HG03066 (cell line): ENCODE results near the gene SEBOX.

ENCODE experiments used
- ATAC-seq: cut with Tn5 transposase; IDR thresholded peaks from one replicate; pipeline ENCODE4 v1.9.1; 2021; ENCODE audit warnings: low read depth; ENCODE audit not compliant: unreplicated experiment

The SEBOX gene, protein sequence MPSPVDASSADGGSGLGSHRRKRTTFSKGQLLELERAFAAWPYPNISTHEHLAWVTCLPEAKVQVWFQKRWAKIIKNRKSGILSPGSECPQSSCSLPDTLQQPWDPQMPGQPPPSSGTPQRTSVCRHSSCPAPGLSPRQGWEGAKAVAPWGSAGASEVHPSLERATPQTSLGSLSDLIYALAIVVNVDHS

DNA sequence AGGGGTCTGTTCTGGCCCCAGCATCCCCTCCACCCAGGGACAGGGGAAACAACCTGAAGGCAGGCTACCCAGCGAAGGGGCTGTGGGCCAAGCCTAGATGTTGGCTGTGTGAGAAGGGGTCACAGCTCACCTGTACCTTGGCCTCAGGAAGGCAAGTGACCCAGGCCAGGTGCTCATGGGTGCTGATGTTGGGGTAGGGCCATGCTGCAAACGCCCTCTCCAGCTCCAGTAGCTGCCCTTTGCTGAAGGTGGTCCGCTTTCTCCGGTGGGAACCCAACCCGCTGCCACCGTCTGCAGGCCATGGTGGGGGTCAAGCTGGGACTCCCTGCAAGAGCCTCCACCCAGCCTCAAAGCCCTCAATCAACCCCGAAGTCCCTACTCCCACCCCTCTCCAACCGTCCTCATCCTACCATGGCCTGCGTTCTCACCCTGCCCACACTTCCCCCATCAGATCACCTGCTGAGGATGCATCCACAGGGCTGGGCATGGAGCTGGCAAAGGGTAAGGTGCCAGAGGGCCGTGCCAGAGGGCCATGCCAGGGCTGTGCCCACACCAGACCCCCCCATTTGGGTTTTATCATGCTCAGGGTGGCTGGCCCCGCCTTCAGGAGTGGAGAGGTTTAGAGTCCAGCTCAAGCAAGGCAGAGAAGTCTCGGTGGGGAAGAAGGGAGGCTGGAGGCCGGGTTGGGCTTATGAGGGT lies at the start of gene SEBOX:
SEBOX (minus strand) TSS at position 535 of the 699 bp plus-strand sequence; CDS start at position 487, 48 bp downstream.
- ATAC-seq: no peak

DNA sequence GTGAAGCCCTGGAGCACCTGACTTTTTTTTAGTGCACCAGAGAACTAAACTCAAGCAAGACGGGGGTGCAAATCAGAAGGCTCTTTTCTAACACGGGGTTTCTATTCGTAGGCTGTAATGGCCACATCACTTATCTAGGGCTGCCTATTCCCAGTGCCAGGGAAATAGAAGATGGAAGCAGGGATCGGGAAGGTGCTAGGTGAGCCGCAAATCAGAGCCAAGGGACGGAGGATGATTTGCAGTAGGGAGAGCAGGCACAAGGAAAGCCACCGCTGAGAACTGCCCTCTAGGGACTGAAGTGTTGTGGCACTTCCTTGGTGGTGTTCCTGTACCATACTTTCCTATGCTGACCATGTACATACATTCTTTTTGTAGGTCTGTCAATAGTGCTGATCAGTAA lies 48.8 kb upstream of the SEBOX start:
- no peak for ATAC-seq

DNA sequence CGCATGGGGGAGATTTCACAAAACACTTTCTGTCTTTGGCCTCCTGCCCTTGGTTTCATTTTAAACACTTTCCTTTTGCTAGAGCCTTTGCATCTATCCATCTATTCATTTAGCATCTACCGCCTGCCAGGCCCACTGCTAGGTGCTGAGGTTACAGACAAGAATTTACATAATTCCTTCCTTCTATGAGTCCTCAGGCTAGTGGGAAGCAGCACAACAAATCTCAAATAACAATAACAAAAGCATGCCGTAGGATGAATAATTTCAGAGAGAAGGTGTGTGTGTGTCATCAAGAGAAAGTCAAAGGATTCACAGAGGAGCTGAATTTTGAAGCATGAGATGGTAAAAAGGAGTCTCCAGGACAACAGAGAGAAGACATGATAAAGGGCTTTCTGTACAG lies 47.1 kb upstream of the SEBOX start:
- ATAC-seq: no peak

DNA sequence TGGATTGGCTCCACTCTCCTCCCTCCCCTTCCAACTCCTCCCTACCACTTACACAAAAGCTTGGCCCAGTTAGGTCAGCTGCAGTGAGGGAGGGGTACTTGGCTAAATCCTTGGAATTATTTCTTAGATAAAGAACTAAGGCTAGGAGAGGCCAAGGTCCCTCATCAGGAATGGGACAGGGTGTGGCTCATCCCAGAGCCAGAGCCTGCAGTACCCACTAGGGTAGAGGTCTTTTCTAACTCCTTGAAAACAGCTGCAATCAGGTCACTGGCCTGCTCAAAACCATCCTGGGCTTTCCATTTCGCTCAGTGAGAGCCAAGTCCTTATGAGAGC lies 42.9 kb upstream of the SEBOX start:
- ATAC-seq: no peak

DNA sequence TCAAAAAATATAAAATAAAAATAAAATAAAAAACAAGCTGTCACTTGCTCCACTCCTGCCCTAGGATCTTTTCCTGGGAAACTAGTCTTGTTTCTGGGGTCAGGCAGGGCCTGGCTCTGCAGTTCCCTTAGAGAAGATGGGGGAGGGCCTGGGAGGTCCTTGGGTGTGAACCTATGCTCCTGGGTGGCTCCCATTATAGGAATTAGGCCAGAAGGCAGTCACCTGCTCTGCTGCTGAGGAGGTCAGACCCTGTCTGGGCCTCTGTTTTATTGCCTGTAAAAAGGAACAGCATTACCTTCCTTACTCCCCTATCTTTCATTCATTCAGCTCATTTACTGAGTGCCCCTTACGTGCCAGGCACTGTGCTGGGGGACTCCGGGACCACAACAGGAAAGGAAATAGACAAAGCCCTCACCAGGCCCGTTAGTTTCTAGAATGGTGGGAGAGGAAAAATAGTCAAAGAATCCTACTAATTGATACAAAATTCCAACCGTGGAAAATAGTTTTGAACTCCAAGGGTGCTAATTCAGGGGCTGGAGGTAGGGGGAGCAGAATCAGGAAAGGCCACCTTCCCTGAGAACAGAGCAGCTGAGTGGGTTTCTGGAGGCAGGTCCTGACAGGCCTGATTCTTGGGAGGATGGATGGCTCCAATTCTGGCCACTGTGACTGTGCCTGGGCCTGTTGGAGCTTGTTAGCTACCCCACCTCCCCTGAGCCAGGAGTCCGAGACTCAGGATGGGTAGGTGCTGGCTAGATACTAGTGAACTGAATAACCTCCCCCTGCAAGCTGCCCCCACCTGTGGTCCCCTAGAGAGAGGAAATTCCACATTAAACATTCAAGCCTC lies 42.4 kb upstream of the SEBOX start:
- ATAC-seq: no peak

DNA sequence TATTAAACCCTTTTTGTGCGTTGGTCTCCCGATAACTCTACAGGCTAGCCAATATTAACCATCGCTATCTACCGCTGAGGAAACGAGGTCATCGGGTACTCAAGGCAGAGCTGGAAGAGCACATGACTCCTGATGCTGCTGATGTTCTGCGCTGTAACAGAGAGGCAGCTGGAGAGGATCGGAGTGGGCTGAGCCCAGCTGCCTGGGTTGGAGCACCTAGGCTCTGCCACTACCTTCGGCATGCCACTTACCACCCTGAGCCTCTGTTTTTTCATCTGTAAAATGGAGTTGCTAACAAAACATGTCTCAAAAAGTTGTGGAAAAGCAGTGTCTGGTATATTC lies 41.4 kb upstream of the SEBOX start:
- ATAC-seq: no peak

DNA sequence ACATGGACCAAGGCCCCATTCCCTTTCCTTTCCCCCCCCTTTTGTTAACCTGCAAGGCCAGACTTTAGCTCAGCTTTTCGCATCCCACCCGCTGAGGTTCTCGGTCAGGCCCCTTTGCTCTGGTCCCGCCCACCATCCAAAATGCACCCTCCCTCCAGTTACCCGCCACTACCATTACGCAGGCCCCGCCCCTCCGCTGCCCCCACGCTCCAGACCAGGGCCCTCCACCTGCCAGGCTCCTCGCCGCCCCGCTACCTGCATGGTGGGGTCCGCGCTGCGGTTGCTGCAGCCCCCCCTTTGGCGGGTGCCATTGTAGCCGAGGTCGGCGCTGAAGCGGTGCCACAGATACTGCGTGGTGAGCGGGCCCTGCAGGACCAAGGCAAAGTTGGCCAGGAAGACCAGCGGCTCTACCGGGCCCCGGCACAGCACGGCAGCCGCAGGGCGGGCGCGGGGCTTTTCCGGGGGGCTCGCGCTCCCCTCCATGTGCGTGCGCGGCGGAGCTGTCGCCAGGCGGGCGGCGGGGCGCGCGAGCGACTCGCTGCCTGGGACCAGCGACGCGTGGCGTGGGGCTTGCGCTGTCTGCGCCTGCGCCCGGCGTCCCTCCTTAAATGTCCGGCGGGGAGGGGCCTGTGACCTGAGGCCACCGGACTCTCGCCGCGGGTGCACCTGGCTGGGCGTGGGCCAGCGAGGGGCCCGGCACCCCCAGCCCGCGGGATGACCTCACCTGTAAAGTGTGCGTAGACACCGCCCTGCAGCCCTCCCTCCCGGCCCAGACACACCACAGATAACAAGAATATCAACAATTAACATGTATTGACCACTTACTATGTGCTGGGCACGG lies 40.9 kb upstream of the SEBOX start, which contains the start of gene SLC46A1:
SLC46A1 (minus strand) TSS at position 581 of the 841 bp plus-strand sequence; CDS start at position 483, 98 bp downstream.
- ATAC-seq: peak; percentile 72

DNA sequence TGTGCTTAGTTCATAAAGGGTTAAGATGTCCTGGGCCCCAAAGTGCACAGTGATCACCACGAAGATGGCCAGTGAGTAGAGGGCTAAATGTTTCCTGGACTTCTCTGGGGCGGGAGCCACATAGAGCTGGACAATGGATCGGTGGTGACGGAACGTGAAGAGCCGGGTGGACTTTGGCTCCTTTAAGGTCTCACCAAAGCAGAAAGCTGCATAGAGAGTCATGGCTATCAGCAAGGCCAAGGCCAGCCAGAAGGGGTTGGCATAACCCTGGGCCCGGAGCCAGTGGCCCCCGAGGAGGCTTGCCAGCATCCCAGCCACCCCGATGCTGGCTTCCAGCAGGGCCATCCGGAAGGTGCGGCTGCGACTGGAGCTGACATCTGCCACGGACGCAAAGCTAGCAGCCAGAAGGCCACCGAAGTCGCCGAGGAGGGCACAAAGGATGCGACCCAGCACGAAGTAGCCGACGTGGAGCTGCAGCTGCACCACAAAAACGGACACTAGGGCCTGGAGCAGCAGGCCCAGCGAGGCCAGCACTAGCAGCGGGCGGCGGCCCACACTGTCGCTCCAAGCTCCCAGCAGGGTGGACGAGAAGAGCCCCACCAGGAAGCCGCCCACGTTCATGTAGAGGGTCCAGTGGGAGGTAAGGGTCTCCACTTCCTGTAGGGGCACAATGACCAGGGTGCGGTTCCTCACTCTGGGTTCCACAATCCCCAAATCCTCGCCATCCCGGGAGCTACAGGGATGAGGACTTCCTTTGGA lies 40.0 kb upstream of the SEBOX start:
- no peak for ATAC-seq

DNA sequence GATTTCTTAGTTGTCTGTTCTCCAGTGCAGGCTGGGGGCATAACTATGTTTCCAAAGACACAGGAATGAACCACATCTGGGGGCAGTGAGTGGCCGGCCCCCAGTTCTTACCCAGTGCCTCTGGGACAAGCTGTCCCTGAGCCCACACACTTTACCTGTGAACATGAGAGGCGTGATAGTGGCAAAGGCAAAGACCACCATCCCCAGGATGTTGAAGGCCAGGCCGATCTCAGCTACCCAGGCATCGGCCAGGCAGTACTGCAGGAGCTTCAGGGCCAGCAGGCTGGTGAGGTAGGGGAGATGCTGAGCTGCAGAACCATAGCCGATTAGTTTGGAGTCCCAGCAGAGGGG lies 39.4 kb upstream of the SEBOX start:
- no peak for ATAC-seq

DNA sequence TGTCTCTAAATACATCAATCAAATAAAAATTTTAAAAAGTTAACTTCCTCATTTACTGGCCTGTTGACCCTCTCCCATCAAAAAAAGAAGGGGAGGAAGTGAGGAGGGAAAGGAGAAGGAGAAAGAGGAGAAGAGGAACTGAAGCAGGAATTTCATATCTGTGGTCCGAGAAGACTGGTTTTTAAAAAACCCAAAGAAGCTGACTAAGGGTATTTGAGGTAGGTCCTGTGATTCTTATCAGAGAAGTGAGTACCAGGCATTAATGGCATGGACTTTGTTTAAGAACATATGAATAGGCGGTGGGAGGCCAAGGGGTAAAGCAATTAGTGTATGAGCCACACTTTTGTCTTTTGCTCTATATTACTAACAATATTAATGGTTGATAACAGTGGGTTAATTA lies 39.0 kb upstream of the SEBOX start:
- no peak for ATAC-seq

DNA sequence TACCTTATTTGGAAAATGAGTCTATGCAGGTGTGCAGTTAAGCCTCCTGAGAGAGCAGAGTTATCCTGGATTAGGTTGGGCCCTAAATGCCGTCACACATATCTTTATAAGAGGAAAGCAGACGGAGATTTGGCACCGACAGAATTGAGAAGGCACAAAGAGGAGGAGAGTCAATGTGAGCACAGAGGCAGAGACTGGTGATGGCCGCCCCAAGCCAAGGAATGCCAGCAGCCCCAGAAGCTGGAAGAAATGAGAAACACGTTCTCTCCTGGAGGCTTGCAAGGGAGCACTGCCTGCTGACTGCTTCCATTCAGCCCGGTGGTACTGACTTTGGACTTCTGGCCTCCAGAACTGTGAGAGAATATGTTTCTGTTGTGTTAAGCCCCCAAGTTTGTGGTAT lies 37.8 kb upstream of the SEBOX start:
- ATAC-seq: no peak

DNA sequence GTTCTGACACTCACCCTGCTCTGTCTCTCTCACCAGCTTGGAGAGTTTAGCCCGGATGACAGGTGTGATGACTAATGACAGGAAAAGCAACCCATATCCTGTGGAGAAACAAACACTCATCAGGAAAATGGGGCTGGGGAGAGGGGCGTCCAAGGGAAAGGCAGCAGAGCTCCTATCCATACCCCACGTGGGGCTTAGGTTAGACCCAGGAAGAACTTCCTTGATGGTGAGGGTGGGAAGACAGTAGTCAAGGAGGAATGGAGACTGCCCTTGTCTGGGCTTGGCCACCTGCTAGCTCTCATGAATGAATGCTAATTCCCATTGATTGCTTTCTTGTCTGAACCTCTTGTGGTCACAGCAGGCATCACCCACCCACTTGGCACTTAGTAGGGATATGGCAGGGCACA lies 37.2 kb upstream of the SEBOX start:
- ATAC-seq: no peak

DNA sequence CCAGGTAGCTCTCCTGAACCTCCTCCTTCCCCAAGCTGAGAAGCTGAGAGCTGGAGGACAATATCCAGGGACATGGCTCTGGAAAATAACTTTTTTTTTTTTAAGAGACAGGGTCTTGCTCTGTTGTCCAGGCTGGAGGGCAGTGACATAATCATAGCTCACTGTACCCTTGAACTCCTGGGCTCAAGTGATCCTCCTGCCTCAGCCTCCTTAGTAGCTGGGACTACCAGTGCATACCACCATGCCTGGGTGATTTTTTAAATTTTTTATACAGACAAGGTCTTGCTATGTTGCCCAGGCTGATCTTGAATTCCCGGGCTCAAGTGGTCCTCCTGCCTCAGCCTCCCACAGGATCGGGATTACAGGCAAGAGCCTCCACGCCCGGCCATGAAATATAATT lies 34.8 kb upstream of the SEBOX start:
- ATAC-seq: no peak

DNA sequence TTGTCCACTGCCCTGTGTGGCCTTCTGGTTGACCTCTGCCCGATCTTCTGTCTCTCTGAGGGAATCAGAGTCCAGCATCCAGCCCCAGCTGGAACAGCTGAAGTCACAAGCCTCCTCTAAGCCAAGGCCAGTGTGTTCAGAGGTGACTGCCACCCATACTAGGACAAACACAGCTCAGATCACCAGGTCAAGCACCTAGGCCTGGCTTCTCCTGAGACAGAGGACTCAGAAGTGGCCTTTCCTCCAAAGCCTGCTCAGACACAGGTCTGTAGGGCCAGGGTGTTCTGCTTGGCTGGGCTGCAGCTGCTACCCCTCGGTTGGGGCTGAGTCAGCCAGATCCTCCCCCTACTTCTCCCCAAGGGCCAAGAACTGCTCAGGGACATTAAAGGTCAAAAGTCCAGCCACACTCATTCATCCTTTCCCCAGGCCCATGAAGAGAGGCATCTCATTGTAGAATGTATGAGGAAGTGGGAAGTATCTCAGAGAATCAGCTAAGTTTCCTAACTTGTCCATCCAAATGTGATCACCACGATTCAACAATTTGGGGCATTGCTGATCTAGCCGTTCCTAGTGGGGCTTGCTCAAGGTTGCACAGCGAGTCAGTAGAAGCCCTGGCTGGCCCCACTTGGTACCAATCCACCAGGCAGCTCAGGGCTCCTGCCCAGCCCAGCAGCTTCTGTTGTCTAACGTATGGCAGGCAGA lies 33.4 kb upstream of the SEBOX start:
- ATAC-seq: no peak

DNA sequence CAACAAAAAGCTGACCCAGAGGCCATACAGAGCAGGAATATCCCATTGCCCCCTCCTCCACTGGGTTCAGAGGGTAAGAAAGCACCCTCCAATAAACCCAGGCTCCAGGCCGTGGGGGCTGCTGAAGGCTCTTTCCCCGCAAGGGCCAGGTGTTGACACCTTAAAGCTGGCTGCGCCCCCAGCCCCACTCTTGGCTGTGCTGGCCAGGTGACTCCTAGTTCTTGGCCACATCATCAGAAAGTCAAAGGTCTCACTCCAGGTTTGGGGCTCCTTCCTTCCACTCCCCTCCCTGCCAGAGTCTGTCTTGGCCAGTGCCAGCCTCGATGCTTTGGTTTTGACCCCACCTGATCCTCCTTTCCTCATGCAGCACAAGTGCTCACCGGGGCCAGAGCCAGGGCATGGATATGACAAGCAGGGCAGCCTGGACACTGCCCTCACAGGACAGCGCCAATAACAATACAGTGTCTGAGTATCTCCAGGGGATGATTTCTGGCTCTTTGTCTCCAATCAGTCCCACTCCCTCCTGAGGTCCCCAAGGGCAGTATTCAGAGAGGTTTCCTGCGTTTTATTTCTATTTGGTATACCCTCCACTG lies 32.8 kb upstream of the SEBOX start:
- ATAC-seq: no peak

DNA sequence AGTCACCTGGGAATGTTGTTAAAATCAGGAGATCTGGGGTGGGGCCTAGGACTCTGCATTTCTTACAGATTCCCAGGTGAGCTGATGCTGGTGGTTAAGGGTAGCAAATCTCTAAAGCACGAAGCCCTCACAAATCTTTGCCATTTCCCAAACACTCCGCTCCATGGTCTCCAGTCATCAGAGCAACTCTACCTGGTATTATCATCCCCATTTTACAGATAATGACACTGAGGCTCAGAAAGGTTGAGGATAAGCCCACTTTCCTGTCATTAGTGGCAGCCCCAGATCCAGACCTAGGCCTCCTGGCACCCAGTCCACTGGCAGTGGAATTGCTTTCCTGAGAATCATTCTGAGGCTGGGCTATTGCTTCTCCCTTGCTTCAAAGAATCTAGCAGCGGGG lies 32.3 kb upstream of the SEBOX start:
- no peak for ATAC-seq

DNA sequence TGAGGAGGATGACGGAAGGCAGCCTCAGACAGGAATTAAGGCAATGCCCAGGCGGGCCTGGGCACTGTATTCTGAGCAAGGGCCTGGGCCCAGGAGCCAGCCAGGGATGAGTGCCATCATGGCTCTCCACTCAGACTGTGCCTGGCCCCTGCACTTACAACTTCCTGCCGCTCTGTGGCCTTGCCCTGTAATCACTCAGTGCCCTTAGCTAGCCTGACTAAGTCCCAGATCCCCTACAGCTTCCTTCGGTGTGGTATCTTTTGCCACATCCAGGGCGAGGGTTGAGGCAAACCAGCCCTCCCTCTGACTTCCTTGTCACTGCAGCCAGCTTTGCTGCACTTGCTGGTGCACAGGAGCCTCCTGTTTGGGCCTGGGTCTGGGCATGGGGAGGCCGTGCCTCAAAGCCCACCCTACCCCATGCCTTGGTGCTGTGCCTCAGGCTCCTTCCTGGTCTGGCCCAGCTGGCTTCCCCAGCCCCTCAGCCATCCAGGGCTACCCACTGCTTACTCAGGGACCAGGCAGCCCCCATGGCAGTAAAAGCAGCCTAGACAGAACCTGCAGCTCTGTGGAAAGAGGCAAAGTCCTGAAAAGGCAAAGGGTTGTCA lies 31.7 kb upstream of the SEBOX start:
- no peak for ATAC-seq

DNA sequence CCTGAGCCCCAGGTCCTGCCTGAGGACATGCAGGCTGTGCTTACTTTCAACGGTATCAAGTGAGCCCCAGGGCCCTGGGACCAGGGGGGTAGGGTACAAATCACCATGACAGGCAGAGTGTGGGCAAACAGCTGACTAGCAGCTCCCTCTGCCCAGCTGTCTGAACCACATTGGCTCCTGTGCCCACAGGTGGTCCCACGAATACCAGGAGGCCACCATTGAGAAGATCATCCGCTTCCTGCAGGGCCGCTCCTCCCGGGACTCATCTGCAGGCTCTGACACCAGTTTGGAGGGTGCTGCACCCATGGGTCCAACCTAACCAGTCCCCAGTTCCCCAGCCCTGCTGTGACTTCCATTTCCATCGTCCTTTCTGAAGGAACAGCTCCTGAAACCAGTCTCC lies 31.0 kb upstream of the SEBOX start:
- ATAC-seq: no peak

DNA sequence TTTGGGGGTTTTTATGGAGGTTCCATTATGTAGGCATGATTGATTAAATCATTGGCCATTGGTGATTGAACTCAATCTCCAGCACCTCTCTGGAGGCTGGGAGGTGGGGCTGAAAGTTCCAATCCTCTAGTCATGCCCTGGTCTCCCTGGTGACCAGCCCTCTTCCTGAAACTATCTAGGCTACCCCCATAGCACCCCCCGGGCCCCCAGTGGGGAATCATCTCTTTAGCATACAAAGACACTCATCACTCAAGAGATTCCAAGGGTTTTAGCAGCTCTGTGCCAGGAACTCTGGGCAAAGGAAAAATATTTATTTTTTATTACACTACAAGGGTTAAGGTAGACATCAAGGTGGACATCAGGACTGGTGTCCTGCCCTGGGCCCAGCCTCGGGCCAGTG lies 30.4 kb upstream of the SEBOX start:
- no peak for ATAC-seq
